Measurements from ENCODE around the gene ACOX2.

The ACOX2 gene

DNA sequence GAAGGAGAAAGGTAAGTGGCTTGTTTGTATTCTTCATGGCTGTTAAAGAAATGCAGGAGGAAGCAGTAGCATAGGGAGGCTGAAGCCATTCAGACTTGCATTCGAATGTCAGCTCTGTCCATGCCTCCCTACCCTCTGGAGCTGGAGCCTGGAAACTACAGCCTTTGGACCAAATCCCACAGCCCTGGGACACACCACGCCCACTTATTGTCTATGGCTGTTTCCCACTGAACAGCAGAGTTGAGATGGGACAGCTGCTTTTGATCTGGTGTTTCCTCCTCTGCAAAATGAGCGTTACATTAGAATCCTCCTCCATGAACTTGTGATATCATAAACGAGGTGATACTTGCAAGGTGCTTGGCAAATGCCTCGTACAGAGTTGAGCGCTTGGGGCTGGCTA lies 36.6 kb upstream of the ACOX2 start:
- H3K18ac ChIP-seq (ENCODE audit: low read length) = no peak overlapping the region
- WGBS (ENCODE audit: extremely low coverage, insufficient coverage, insufficient read length) = no CpG with 5 or more reads among the region's 6 CpGs
- H3K4me3 ChIP-seq (ENCODE audit: low read depth, low read length) = no peak overlapping the region
- H4K12ac ChIP-seq (ENCODE audit: low read depth, low read length) = no peak overlapping the region
- H2BK12ac ChIP-seq (ENCODE audit: low read length) = no peak overlapping the region
- H3K14ac ChIP-seq (ENCODE audit: low read length) = no peak overlapping the region
- no peak overlapping the region for H3K27ac ChIP-seq (ENCODE audit: low read depth, low read length)
- H2AK5ac ChIP-seq (ENCODE audit: low read length) = no peak overlapping the region
- no peaks in the 10 kb centered on the region for H3K4me1 ChIP-seq (ENCODE audit: control insufficient read depth in 1 of 2, insufficient read depth in 2 of 2, low read length in 2 of 2)
- no peak overlapping the region for H3K23ac ChIP-seq (ENCODE audit: low read length)
- H3K79me1 ChIP-seq (ENCODE audit: low read length) = no peaks in the 10 kb centered on the region
- H3K27me3 ChIP-seq (ENCODE audit: insufficient read depth, low read length) = no peaks in the 10 kb centered on the region
- H3K4me2 ChIP-seq (ENCODE audit: low read length) = no peak overlapping the region
- H3K79me2 ChIP-seq (ENCODE audit: control insufficient read depth, insufficient read depth, low read length, poor library complexity) = no peaks in the 10 kb centered on the region
- no peak for DNase-seq
- H2BK5ac ChIP-seq (ENCODE audit: low read depth, low read length, poor library complexity) = no peak overlapping the region
- no peak overlapping the region for H2BK120ac ChIP-seq (ENCODE audit: insufficient read depth, low read length, poor library complexity)
- H3K4ac ChIP-seq (ENCODE audit: low read depth, low read length) = no peak overlapping the region
- no peak overlapping the region for H3K9ac ChIP-seq (ENCODE audit: low read length)
- H4K8ac ChIP-seq (ENCODE audit: low read depth, low read length) = no peak overlapping the region
- H3K9me3 ChIP-seq (ENCODE audit: insufficient read depth, low read depth, low read length) = no peaks in the 10 kb centered on the region
- no peaks in the 10 kb centered on the region for H3K36me3 ChIP-seq (ENCODE audit: control insufficient read depth in 1 of 2, insufficient read depth in 2 of 2, low read length in 2 of 2)
- H4K91ac ChIP-seq (ENCODE audit: low read depth, low read length) = no peak overlapping the region
- H2AFZ ChIP-seq (ENCODE audit: insufficient read depth, low read length, poor library complexity) = no peak overlapping the region

DNA sequence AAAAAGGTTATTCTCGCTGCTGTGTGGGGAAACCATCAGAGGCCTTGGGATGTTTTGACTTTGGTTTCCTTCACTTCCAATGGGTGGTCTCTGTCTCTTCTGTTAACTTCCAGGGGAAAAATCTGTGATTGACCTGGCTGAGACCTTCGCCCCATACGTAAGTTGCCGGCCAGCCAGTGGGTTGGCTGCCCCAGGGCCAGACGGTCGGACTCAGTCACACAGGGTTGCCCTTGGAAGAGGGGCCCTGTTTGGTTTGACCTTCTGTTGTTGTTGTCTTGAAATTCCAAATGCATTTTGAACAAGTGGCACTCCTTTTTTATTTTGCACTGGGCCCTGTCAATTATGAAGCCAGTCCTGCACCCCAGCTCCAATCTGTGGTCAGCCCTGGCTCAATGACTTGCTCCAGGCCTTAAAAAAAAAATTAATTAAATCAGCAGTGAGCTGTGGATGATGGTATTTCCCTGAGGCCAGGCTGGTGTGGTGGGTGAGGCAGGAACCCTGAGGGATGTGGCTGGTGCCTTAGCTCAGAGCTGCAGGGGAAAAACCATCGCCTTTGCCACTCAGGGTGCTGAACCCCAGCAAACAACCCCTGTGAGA lies 35.7 kb upstream of the ACOX2 start:
- Histone ChIP-seq H3K14ac (ENCODE audit: low read length) (no peak overlapping the region), H3K23ac (ENCODE audit: low read length) (no peak overlapping the region), H4K12ac (ENCODE audit: low read depth, low read length) (no peak overlapping the region), H2BK12ac (ENCODE audit: low read length) (no peak overlapping the region), H4K91ac (ENCODE audit: low read depth, low read length) (no peak overlapping the region), H2BK120ac (ENCODE audit: insufficient read depth, low read length, poor library complexity) (no peak overlapping the region), H4K8ac (ENCODE audit: low read depth, low read length) (no peak overlapping the region), H2AK5ac (ENCODE audit: low read length) (no peak overlapping the region), H3K4me1 (ENCODE audit: control insufficient read depth in 1 of 2, insufficient read depth in 2 of 2, low read length in 2 of 2) (no peaks in the 10 kb centered on the region), H3K4ac (ENCODE audit: low read depth, low read length) (no peak overlapping the region), H2AFZ (ENCODE audit: insufficient read depth, low read length, poor library complexity) (no peak overlapping the region), H3K36me3 (ENCODE audit: control insufficient read depth in 1 of 2, insufficient read depth in 2 of 2, low read length in 2 of 2) (no peaks in the 10 kb centered on the region), H3K27me3 (ENCODE audit: insufficient read depth, low read length) (no peaks in the 10 kb centered on the region), H3K4me3 (ENCODE audit: low read depth, low read length) (no peak overlapping the region), H2BK5ac (ENCODE audit: low read depth, low read length, poor library complexity) (no peak overlapping the region), H3K9ac (ENCODE audit: low read length) (no peak overlapping the region), H3K4me2 (ENCODE audit: low read length) (no peak overlapping the region), H3K18ac (ENCODE audit: low read length) (no peak overlapping the region), H3K79me1 (ENCODE audit: low read length) (no peaks in the 10 kb centered on the region), H3K79me2 (ENCODE audit: control insufficient read depth, insufficient read depth, low read length, poor library complexity) (no peaks in the 10 kb centered on the region), H3K27ac (ENCODE audit: low read depth, low read length) (no peak overlapping the region), H3K9me3 (ENCODE audit: insufficient read depth, low read depth, low read length) (no peaks in the 10 kb centered on the region)
- DNase-seq = no peak
- WGBS (ENCODE audit: extremely low coverage, insufficient coverage, insufficient read length) = no CpG with 5 or more reads among the region's 7 CpGs

DNA sequence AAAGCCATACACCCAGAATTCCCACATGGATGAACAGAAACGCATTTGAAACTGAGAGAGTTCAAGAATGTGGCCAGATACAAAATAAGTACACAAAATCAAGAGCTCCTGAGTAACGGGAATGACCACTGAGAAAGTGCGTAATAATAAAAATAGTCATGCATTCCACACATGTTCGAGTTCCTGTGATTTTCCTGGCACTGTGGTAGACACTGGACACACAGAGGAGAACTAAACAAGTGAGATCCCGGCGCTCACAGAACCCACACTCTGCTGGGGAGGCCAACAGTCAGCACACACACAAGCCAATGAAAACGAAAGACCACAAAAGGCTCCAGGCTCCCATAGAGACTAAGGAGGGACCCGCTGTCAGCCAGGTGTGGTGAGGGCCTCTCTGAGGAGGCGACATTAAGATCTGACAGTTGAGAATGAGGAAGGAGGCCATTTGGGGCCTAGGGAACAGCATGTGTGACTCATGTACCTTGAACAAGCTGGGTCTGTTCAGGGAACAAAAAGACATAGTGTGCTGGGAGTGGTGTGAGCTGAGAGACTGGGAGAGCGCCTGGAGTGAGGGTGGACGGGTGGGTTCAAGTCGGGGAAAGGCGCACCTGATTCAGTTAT lies 35.1 kb upstream of the ACOX2 start:
- H2BK12ac ChIP-seq (ENCODE audit: low read length) = no peak overlapping the region
- no peaks in the 10 kb centered on the region for H3K4me1 ChIP-seq (ENCODE audit: control insufficient read depth in 1 of 2, insufficient read depth in 2 of 2, low read length in 2 of 2)
- no peak overlapping the region for H3K23ac ChIP-seq (ENCODE audit: low read length)
- H3K9me3 ChIP-seq (ENCODE audit: insufficient read depth, low read depth, low read length) = no peaks in the 10 kb centered on the region
- H2AFZ ChIP-seq (ENCODE audit: insufficient read depth, low read length, poor library complexity) = no peak overlapping the region
- no peak overlapping the region for H4K8ac ChIP-seq (ENCODE audit: low read depth, low read length)
- H4K12ac ChIP-seq (ENCODE audit: low read depth, low read length) = no peak overlapping the region
- H3K36me3 ChIP-seq (ENCODE audit: control insufficient read depth in 1 of 2, insufficient read depth in 2 of 2, low read length in 2 of 2) = no peaks in the 10 kb centered on the region
- H3K14ac ChIP-seq (ENCODE audit: low read length) = no peak overlapping the region
- H3K4ac ChIP-seq (ENCODE audit: low read depth, low read length) = no peak overlapping the region
- no peak overlapping the region for H3K18ac ChIP-seq (ENCODE audit: low read length)
- H2BK5ac ChIP-seq (ENCODE audit: low read depth, low read length, poor library complexity) = no peak overlapping the region
- H2BK120ac ChIP-seq (ENCODE audit: insufficient read depth, low read length, poor library complexity) = no peak overlapping the region
- H3K9ac ChIP-seq (ENCODE audit: low read length) = no peak overlapping the region
- H3K79me1 ChIP-seq (ENCODE audit: low read length) = no peaks in the 10 kb centered on the region
- H3K79me2 ChIP-seq (ENCODE audit: control insufficient read depth, insufficient read depth, low read length, poor library complexity) = no peaks in the 10 kb centered on the region
- DNase-seq = no peak
- no peaks in the 10 kb centered on the region for H3K27me3 ChIP-seq (ENCODE audit: insufficient read depth, low read length)
- no peak overlapping the region for H3K27ac ChIP-seq (ENCODE audit: low read depth, low read length)
- H2AK5ac ChIP-seq (ENCODE audit: low read length) = no peak overlapping the region
- H3K4me2 ChIP-seq (ENCODE audit: low read length) = no peak overlapping the region
- no CpG with 5 or more reads among the region's 13 CpGs for WGBS (ENCODE audit: extremely low coverage, insufficient coverage, insufficient read length)
- H3K4me3 ChIP-seq (ENCODE audit: low read depth, low read length) = no peak overlapping the region
- no peak overlapping the region for H4K91ac ChIP-seq (ENCODE audit: low read depth, low read length)

DNA sequence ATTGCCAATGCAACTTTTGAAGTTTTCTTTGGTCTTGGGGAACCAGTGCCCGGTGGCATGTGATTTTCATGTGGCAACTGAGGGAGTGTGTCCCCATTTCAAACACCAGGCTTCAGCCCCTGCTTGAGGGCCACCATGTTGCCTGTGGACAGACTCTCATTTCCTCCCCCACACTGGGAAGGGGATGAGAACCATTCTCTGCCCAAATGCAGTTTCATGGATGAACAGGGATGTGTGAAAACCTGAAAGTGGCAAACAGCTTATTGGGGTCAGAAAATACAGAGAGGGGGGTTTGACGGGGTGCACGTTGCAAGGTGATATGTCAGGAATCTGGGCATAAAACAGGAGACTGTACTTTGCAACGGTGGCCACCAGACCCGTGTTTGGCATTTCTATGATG lies 33.9 kb upstream of the ACOX2 start:
- Histone ChIP-seq H4K12ac (ENCODE audit: low read depth, low read length) (no peak overlapping the region), H3K9ac (ENCODE audit: low read length) (no peak overlapping the region), H3K4me2 (ENCODE audit: low read length) (no peak overlapping the region), H3K23ac (ENCODE audit: low read length) (no peak overlapping the region), H2BK120ac (ENCODE audit: insufficient read depth, low read length, poor library complexity) (no peak overlapping the region), H3K4me1 (ENCODE audit: control insufficient read depth in 1 of 2, insufficient read depth in 2 of 2, low read length in 2 of 2) (peaks cover 0 to 1% of the 10 kb centered on the region in 2 experiments), H2AFZ (ENCODE audit: insufficient read depth, low read length, poor library complexity) (no peak overlapping the region), H3K14ac (ENCODE audit: low read length) (no peak overlapping the region), H3K79me1 (ENCODE audit: low read length) (no peaks in the 10 kb centered on the region), H3K36me3 (ENCODE audit: control insufficient read depth in 1 of 2, insufficient read depth in 2 of 2, low read length in 2 of 2) (no peaks in the 10 kb centered on the region), H2AK5ac (ENCODE audit: low read length) (no peak overlapping the region), H2BK5ac (ENCODE audit: low read depth, low read length, poor library complexity) (no peak overlapping the region), H3K27ac (ENCODE audit: low read depth, low read length) (no peak overlapping the region), H4K91ac (ENCODE audit: low read depth, low read length) (no peak overlapping the region), H3K9me3 (ENCODE audit: insufficient read depth, low read depth, low read length) (no peaks in the 10 kb centered on the region), H3K18ac (ENCODE audit: low read length) (no peak overlapping the region), H3K4me3 (ENCODE audit: low read depth, low read length) (no peak overlapping the region), H3K27me3 (ENCODE audit: insufficient read depth, low read length) (no peaks in the 10 kb centered on the region), H3K4ac (ENCODE audit: low read depth, low read length) (no peak overlapping the region), H2BK12ac (ENCODE audit: low read length) (no peak overlapping the region), H4K8ac (ENCODE audit: low read depth, low read length) (no peak overlapping the region), H3K79me2 (ENCODE audit: control insufficient read depth, insufficient read depth, low read length, poor library complexity) (no peaks in the 10 kb centered on the region)
- no peak for DNase-seq
- no CpG with 5 or more reads among the region's 5 CpGs for WGBS (ENCODE audit: extremely low coverage, insufficient coverage, insufficient read length)

All from trophoblast cell (in vitro differentiated cells and primary cell).